ENCODE data around the gene KCNB1.

- TF ChIP-seq CTCF (IDR thresholded peaks at IDR 0.05) (no peak), ZFX (IDR thresholded peaks at IDR 0.05; ENCODE audit: borderline replicate concordance) (no peak)
Observed at GRCh38 chr20:49419785-49420184, 62.7 kb downstream of the KCNB1 start.

Measured in 22Rv1 (cell line).